ENCODE results near the gene METTL27. TPM values are rescaled to one million over a fixed set of nuclear protein-coding genes. Genes with fewer than 3 reads are reported as not detected.

Gene METTL27
- total and polyA plus RNA-seq, 2 experiments from 2014 or later: 10.1 to 11.0 TPM

DNA sequence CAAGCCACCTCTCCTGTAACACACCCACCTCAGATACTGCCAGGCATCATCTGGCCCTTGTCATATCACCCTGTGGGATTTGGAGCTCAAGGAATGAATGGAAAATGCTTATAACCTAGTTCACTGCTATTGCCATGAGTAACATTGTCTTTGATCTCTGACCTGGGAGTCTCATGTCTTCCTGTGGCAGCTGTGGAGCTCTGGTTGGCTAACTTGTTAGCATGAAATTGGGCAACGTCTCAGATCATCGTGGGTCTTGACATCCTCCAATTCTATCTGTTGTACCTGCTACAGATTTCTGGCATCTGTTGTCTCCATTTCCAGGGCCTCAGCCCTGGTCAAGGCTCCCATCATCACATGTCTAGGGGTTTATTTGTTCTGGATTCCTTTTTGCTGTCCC is 16.5 kb upstream of the METTL27 start:
- no peaks in the 10 kb centered on the region for H3K4me1 ChIP-seq (ENCODE audit: insufficient read depth)
- ATAC-seq: no peak
- no peak overlapping the region for H3K4me3 ChIP-seq
- no peaks in the 10 kb centered on the region for H3K9me2 ChIP-seq (ENCODE audit: insufficient read depth)
- H2AFZ ChIP-seq: no peak overlapping the region
- H3K9me3 Mint-ChIP-seq: peaks cover 3% of the 10 kb centered on the region
- no peak overlapping the region for H3K27ac ChIP-seq (ENCODE audit: low read depth)
- no peaks in the 10 kb centered on the region for H3K79me2 ChIP-seq (replicated peaks; ENCODE audit: insufficient read depth)
- no peaks in the 10 kb centered on the region for H3F3A ChIP-seq (replicated peaks; ENCODE audit: low read depth)
- no peaks in the 10 kb centered on the region for H3K36me3 Mint-ChIP-seq (ENCODE audit: low read depth)
- no peak overlapping the region for H3K4me2 ChIP-seq
- no peaks in the 10 kb centered on the region for H4K20me1 ChIP-seq (replicated peaks; ENCODE audit: insufficient read depth)
- no peak overlapping the region for H3K4me3 Mint-ChIP-seq
- H3K4me1 Mint-ChIP-seq: no peaks in the 10 kb centered on the region; the same call in 1 of the 3 replicates
- no peaks in the 10 kb centered on the region for H3K27me3 ChIP-seq (ENCODE audit: insufficient read depth)
- no peak for TF ChIP-seq JUNB (IDR thresholded peaks at IDR 0.05; ENCODE audit: unreplicated experiment)
- no peak for DNase-seq (ENCODE audit: low spot score)
- peaks cover 9% of the 10 kb centered on the region for H3K27me3 Mint-ChIP-seq (ENCODE audit: insufficient read depth, low read depth, poor library complexity)
- H3K36me3 ChIP-seq (ENCODE audit: insufficient read depth): no peaks in the 10 kb centered on the region
- H3K27ac Mint-ChIP-seq: no peak overlapping the region

DNA sequence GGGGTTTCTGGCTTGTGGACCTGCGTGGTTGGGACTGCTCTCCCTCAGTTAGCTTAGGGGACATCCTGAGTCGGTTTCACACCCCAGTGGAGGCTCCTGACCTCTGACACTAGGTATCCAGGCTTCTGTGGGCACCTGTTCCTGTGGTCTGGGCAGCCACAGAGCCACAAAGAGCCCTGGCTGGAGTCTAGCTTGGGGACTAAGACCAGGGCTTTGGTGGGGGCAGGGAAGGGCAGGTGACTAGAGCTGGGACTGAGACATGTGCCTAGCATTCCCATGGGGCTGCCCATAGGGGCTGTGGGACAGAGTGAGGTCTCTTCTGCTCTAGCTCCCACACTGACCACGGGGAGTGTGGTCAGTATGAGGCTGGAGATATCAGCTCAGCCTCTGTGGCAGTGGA is 14.6 kb upstream of the METTL27 start:
- no peak overlapping the region for H3K27ac ChIP-seq (ENCODE audit: low read depth)
- H4K20me1 ChIP-seq (replicated peaks; ENCODE audit: insufficient read depth): no peaks in the 10 kb centered on the region
- no peaks in the 10 kb centered on the region for H3K27me3 ChIP-seq (ENCODE audit: insufficient read depth)
- H3K4me3 ChIP-seq: no peak overlapping the region
- ATAC-seq (no peak), DNase-seq (ENCODE audit: low spot score) (no peak)
- no peaks in the 10 kb centered on the region for H3K36me3 ChIP-seq (ENCODE audit: insufficient read depth)
- Mint-ChIP-seq H3K36me3 (ENCODE audit: low read depth) (no peaks in the 10 kb centered on the region), H3K4me3 (no peak overlapping the region), H3K27me3 (ENCODE audit: insufficient read depth, low read depth, poor library complexity) (peaks cover 8% of the 10 kb centered on the region), H3K4me1 (no peaks in the 10 kb centered on the region; the same call in 1 of the 3 replicates), H3K9me3 (peaks cover 3% of the 10 kb centered on the region), H3K27ac (no peak overlapping the region)
- H3K4me2 ChIP-seq: no peak overlapping the region
- H3F3A ChIP-seq (replicated peaks; ENCODE audit: low read depth): no peaks in the 10 kb centered on the region
- no peaks in the 10 kb centered on the region; the same call in 1 of the 2 replicates for H3K4me1 ChIP-seq (ENCODE audit: insufficient read depth)
- no peak overlapping the region for H2AFZ ChIP-seq
- no peaks in the 10 kb centered on the region for H3K9me2 ChIP-seq (ENCODE audit: insufficient read depth)
- H3K79me2 ChIP-seq (replicated peaks; ENCODE audit: insufficient read depth): no peaks in the 10 kb centered on the region
- TF ChIP-seq ZNF331 (CRISPR knock-in tag; IDR thresholded peaks at IDR 0.05; ENCODE audit: low read depth) (no peak), ZNF114 (CRISPR knock-in tag; IDR thresholded peaks at IDR 0.05) (no peak), POLR2AphosphoS5 (IDR thresholded peaks at IDR 0.05; ENCODE audit: low read depth) (no peak), NANOG (IDR thresholded peaks at IDR 0.05; ENCODE audit: borderline replicate concordance) (no peak), EZH2phosphoT487 (IDR thresholded peaks at IDR 0.05; ENCODE audit: unreplicated experiment) (no peak)
- TF ChIP-seq, protein P1, sequence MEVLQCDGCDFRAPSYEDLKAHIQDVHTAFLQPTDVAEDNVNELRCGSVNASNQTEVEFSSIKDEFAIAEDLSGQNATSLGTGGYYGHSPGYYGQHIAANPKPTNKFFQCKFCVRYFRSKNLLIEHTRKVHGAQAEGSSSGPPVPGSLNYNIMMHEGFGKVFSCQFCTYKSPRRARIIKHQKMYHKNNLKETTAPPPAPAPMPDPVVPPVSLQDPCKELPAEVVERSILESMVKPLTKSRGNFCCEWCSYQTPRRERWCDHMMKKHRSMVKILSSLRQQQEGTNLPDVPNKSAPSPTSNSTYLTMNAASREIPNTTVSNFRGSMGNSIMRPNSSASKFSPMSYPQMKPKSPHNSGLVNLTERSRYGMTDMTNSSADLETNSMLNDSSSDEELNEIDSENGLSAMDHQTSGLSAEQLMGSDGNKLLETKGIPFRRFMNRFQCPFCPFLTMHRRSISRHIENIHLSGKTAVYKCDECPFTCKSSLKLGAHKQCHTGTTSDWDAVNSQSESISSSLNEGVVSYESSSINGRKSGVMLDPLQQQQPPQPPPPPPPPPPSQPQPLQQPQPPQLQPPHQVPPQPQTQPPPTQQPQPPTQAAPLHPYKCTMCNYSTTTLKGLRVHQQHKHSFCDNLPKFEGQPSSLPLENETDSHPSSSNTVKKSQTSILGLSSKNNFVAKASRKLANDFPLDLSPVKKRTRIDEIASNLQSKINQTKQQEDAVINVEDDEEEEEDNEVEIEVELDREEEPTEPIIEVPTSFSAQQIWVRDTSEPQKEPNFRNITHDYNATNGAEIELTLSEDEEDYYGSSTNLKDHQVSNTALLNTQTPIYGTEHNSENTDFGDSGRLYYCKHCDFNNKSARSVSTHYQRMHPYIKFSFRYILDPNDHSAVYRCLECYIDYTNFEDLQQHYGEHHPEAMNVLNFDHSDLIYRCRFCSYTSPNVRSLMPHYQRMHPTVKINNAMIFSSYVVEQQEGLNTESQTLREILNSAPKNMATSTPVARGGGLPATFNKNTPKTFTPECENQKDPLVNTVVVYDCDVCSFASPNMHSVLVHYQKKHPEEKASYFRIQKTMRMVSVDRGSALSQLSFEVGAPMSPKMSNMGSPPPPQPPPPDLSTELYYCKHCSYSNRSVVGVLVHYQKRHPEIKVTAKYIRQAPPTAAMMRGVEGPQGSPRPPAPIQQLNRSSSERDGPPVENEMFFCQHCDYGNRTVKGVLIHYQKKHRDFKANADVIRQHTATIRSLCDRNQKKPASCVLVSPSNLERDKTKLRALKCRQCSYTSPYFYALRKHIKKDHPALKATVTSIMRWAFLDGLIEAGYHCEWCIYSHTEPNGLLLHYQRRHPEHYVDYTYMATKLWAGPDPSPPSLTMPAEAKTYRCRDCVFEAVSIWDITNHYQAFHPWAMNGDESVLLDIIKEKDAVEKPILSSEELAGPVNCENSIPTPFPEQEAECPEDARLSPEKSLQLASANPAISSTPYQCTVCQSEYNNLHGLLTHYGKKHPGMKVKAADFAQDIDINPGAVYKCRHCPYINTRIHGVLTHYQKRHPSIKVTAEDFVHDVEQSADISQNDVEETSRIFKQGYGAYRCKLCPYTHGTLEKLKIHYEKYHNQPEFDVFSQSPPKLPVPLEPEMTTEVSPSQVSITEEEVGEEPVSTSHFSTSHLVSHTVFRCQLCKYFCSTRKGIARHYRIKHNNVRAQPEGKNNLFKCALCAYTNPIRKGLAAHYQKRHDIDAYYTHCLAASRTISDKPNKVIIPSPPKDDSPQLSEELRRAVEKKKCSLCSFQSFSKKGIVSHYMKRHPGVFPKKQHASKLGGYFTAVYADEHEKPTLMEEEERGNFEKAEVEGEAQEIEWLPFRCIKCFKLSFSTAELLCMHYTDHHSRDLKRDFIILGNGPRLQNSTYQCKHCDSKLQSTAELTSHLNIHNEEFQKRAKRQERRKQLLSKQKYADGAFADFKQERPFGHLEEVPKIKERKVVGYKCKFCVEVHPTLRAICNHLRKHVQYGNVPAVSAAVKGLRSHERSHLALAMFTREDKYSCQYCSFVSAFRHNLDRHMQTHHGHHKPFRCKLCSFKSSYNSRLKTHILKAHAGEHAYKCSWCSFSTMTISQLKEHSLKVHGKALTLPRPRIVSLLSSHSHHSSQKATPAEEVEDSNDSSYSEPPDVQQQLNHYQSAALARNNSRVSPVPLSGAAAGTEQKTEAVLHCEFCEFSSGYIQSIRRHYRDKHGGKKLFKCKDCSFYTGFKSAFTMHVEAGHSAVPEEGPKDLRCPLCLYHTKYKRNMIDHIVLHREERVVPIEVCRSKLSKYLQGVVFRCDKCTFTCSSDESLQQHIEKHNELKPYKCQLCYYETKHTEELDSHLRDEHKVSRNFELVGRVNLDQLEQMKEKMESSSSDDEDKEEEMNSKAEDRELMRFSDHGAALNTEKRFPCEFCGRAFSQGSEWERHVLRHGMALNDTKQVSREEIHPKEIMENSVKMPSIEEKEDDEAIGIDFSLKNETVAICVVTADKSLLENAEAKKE (CRISPR knock-in tag; IDR thresholded peaks at IDR 0.05): no peak
